ENCODE data around the gene TGIF1. TPM values are rescaled to one million over a fixed set of nuclear protein-coding genes. Genes with fewer than 3 reads are reported as not detected.

The TGIF1 gene
- total and polyA plus RNA-seq, 2 of the 4 experiments (the other 2 are of a cell fraction): 62.1 to 118 TPM

GRCh38 chr18:3502650-3503049 is 52.7 kb downstream of the TGIF1 start:
- Histone ChIP-seq H3K23ac (ENCODE audit: low read depth, low read length) (no peak overlapping the region), H3K36me3 (ENCODE audit: control insufficient read depth, insufficient read depth, low read length) (no peaks in the 10 kb centered on the region), H3K4me3 (ENCODE audit: insufficient read depth, low read depth, low read length) (no peak overlapping the region), H2AFZ (replicated peaks; ENCODE audit: low read length, poor library complexity) (no peak overlapping the region), H3K56ac (ENCODE audit: extremely low read depth, insufficient read depth, low read length) (no peak overlapping the region), H4K5ac (ENCODE audit: low read depth, low read length) (no peak overlapping the region), H4K91ac (ENCODE audit: insufficient read depth, low read depth, low read length) (no peak overlapping the region), H3K4ac (ENCODE audit: low read depth, low read length) (no peak overlapping the region), H3K4me2 (ENCODE audit: low read depth, low read length) (no peak overlapping the region), H3K79me1 (ENCODE audit: low read depth in 1 of 2, low read length in 2 of 2) (no peaks in the 10 kb centered on the region), H3K9me1 (ENCODE audit: insufficient read depth, low read length) (no peaks in the 10 kb centered on the region), H4K8ac (ENCODE audit: low read depth in 2 of 2, low read length in 2 of 2) (no peak overlapping the region), H2BK120ac (ENCODE audit: low read depth, low read length) (no peak overlapping the region), H3K14ac (replicated peaks; ENCODE audit: low read depth, low read length) (no peak overlapping the region), H2BK20ac (ENCODE audit: low read depth, low read length) (no peak overlapping the region), H3K4me1 (ENCODE audit: control insufficient read depth, insufficient read depth, low read length) (no peaks in the 10 kb centered on the region; the same call in 1 of the 2 replicates), H2BK15ac (ENCODE audit: low read depth, low read length) (no peak overlapping the region), H2AK9ac (replicated peaks; ENCODE audit: low read depth, low read length, poor library complexity) (no peak overlapping the region), H2AK5ac (ENCODE audit: low read depth, low read length) (no peak overlapping the region), H3K27ac (ENCODE audit: insufficient read depth, low read length) (no peak overlapping the region), H3K9me3 (ENCODE audit: control insufficient read depth, insufficient read depth, low read length) (no peaks in the 10 kb centered on the region), H4K20me1 (ENCODE audit: insufficient read depth, low read length) (no peaks in the 10 kb centered on the region), H2BK5ac (ENCODE audit: low read depth, low read length, poor library complexity, severe bottlenecking) (no peak overlapping the region), H3K27me3 (ENCODE audit: control insufficient read depth, insufficient read depth, low read length) (no peaks in the 10 kb centered on the region), H3K9ac (ENCODE audit: low read depth, low read length) (no peak overlapping the region), H3K18ac (ENCODE audit: low read depth, low read length) (no peak overlapping the region)
- no TSS peak for BruUV-seq (replicated peaks)
- ATAC-seq (ENCODE audit: low read depth) (no peak), DNase-seq (no peak)
- intact Hi-C loops (cut with micrococcal nuclease) (no loop called here), in situ Hi-C loops (cut with MboI; ENCODE audit: low sequenced_read_pairs) (no loop called here), dilution Hi-C loops (cut with HindIII; ENCODE audit: low sequenced_read_pairs, unreplicated experiment) (no loop called here)
- TF ChIP-seq MAFK (IDR thresholded peaks at IDR 0.05; ENCODE audit: low read depth, low read length) (no peak), BHLHE40 (IDR thresholded peaks at IDR 0.05; ENCODE audit: low read depth, low read length) (no peak), FOS (IDR thresholded peaks at IDR 0.05; ENCODE audit: low read depth, low read length) (no peak)
- POLR2A ChIA-PET (ENCODE audit: unreplicated experiment): no interaction called here
- WGBS, 2 experiments (ENCODE audit: extremely low coverage in 2 of 2, insufficient read length in 1 of 2): no CpG with 5 or more reads among the region's 4 CpGs
- CTCF ChIA-PET: no interaction called here

Data from IMR-90 (cell line).